HG02884 (cell line): ENCODE data around the gene CBX2.
"Not testable (repeated sequence)": the region's sequence is repeated elsewhere in the genome, so short reads cannot be mapped to it uniquely, and the experiment has no call there.

Source experiments
- ATAC-seq: cut with Tn5 transposase; IDR thresholded peaks from one replicate; pipeline ENCODE4 v1.9.1; 2021; ENCODE audit warnings: mild to moderate bottlenecking, moderate library complexity; ENCODE audit not compliant: unreplicated experiment

Gene CBX2

DNA sequence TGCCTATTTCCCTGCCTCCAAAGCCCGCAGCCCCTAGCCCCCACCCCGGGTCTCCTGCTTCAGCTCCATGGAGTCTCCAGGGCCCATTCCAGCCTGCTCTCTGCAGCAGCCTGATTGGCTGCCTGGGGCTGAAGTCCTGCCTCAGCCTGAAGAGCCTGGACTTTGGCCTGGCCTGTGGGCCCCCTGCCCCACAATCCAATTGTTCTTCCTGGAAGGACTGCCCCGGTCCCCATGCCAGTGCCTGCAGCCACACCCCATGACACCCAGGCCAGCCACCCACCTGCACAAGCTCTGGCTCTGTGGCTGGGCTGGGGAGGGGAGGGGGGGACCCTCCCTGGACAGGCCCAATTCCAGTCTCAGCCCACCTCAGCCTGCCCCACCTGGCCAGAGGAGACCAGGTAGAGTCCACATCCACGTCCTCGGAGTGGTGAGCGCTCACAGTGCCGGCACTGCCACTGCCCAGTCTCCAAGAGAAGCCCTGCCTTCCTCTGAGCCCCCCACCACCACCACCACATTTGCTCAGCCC lies 34.9 kb upstream of the CBX2 start:
- ATAC-seq, result no peak

- ATAC-seq, result no peak
Observed at GRCh38 chr17:79743614-79744013, 34.3 kb upstream of the CBX2 start.

- no peak for ATAC-seq
Observed at GRCh38 chr17:79745641-79746105, 32.3 kb upstream of the CBX2 start.

DNA sequence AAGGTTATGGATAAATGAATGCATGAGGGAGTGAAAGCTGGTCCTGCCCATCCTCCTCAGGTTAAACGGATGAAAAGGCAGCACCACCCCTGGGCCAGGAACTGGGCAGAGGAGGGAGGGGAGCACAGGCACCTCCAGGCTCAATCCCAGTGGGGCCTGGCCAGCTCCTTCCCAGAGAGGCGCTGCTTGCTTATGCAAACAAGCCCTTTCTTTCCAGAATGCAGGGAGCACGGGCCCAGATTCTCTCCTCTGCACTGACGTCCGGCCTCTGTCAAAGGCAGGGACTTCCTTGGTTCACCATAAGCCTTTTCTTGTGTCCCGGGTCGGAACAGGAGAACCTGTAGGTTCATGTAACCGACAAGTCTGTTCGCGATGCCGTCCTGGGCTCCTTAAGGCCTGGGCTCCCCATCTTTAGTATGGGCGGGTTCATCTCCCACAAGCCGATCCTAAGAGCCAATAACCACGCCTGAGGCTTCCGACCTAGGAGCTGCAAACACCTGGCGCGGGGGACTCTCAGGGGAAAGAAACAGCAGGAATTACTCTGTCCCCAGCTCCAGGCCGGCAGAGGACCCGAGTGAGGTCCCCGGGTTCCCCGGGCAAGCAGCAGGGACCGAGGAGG lies 30.9 kb upstream of the CBX2 start:
- no peak for ATAC-seq

GRCh38 chr17:79747508-79748294 lies 30.2 kb upstream of the CBX2 start:
- ATAC-seq, result no peak

DNA sequence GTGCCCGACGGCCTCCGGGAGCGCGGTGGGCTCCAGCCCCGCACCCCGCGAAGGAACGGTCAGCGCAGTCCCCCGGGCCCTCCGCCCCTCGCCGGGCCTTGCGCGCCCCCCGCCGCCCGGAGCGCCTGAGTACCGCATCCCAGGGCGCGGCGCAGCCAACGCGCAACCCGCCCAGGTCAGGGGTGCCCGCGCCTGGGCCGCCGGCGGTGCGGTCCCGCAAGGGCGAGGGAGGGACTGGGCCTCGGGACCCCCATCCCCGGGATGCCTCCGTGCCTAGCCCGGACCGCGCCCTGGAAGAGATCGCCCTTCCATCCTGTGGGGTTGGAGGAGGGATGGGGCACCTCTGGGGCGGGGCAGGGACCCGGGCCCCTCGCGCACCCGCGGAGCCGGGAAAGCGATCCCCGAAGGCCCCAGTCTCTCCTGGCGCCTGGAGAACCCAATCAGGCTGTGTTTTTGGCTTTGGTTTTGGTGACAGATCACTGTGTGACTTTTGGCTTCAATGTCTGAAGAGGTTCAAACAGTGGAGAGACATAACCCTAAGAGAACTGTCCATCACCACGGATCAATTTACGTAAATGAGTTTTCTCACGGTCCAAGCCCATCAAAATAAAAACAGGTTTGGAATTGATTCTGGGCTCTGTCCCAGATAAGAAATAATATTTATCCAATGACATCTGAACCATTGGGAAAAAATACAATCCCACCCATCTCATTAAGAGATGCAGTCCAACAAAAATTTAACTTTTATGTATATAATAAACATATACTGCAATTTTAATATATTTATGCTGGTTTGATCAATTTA lies 29.5 kb upstream of the CBX2 start:
- no peak for ATAC-seq

GRCh38 chr17:79749156-79749815 lies 28.7 kb upstream of the CBX2 start:
- ATAC-seq, result no peak

DNA sequence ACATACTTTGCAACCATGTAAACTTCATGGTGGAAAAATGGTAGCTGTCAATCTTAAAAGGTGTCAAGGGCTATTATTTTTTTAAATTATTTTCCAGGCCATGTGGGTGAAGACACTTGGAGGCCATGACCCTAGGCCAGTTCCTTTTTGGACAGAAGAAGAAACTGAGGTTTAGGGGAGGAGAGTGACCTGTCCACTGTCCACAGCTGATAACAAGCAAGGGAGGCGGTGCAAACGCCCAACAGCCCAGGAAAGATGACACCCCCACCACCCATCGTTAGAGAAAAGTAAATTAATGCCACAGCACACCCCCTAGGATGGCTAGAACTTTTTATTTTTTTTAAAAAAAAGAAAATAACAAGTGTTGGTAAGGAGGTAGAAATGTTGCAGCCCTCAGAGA lies 28.0 kb upstream of the CBX2 start:
- ATAC-seq, result no peak

DNA sequence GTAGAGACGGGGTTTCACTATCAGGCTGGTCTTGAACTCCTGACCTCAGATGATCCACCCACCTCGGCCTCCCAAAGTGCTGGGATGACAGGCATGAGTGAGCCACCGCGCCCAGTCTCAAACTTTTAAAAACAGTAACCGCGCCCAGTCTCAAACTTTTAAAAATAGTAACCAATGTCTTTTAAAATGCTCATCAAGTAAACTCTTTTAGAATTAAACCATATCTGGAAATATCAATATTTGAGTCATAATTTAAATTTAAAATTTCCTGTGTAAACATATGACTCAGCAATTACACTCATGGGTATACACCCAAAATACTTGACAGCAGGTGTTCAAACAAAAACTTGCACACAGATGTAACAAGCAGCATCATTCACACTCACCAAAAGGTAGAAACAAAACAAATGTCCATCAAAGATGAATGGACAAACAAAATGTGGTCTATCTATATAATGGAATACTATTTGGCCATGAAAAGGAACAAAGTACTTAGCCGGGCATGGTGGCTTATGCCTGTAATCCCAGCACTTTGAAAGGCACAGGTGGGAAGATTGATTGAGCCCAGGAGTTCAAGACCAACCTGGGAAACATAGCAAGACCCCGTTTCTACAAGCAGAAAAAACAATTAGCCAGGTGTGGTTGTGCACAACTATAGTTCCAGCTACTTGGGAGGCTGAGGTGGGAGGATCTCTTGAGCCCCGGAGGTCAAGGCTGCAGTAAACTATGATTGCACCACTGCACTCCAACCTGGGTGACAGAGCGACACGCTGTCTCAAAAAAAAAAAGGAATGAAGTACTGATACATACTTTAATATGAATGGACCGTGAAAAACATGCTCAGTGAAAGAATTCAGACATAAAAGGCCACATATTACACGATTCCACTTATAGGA lies 27.1 kb upstream of the CBX2 start:
- ATAC-seq, result no peak

DNA sequence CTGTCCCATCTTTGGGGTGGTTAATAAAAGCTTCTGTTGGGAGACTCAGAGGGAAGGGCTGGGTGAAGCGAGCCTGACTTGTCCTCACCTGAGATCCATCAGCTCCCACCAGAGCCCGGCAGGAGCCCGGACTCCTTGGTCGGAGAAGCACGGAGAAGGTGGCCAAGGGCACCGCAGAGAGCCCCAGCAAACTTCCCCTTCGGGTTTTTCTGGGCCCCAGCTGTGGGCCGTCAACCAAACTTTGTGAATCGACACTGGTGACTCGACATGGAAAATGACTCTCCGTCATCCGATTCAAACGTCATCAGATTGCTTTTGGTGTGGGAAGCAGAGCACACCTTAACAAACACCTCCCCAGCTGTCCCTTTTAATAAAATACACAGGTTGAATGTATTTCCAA lies 25.8 kb upstream of the CBX2 start:
- ATAC-seq, result no peak

- ATAC-seq, result no peak
Observed at GRCh38 chr17:79754370-79754769, 23.6 kb upstream of the CBX2 start.

GRCh38 chr17:79754903-79755302 lies 23.0 kb upstream of the CBX2 start:
- not testable (repeated sequence) for ATAC-seq

DNA sequence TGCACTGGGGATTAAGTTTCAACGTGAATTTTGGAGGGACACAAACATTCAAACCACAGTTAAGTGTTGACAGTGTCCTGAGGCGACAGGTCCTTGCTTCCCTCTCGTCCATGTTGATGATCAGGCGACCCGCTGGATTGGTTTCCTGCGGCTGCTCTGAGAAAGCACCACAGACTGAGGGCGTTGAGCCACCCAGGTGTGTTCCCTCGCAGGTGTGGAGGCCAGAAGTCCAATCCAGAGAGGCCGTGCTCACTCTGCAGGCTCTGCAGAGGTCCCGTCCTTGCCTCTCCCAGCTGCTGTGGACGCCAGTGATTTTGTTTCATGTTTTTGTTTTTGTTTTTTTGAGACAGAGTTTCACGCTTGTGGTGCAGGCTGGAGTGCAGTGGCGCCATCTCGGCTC lies 22.4 kb upstream of the CBX2 start:
- no peak for ATAC-seq

DNA sequence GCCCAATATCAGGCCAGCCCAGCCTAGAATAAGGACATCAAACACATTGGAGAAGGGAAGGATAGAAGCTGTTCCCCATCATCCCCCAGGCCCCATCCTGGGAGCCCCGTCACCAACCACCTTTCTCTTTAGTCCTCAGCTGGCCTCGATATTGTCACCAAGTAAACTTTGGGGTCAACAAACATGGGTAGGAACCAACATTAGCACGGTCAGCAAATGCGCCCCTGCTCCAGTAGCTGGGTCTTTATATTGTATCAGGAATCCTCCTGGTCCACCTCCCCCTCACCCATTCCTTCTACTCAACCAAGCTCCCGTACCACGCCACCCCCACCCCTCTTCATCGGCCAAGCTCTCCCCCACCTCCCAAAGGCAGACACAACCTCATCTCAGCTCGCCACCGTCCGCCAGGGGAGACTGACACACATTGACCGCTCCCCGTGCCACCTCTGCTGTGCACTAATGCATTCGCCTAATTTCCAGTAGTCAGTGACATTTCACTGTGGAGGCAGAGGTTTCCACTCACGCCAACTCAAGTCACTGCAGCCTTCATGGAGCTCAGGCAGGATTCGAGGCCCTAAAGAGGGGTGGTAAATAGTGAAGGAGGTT lies 20.7 kb upstream of the CBX2 start:
- ATAC-seq, result no peak

- ATAC-seq, result no peak
Observed at GRCh38 chr17:79758271-79758670, 19.7 kb upstream of the CBX2 start.

GRCh38 chr17:79760197-79760906 lies 17.6 kb upstream of the CBX2 start:
- ATAC-seq, result no peak

- ATAC-seq, result no peak
Observed at GRCh38 chr17:79761894-79762589, 15.9 kb upstream of the CBX2 start.

DNA sequence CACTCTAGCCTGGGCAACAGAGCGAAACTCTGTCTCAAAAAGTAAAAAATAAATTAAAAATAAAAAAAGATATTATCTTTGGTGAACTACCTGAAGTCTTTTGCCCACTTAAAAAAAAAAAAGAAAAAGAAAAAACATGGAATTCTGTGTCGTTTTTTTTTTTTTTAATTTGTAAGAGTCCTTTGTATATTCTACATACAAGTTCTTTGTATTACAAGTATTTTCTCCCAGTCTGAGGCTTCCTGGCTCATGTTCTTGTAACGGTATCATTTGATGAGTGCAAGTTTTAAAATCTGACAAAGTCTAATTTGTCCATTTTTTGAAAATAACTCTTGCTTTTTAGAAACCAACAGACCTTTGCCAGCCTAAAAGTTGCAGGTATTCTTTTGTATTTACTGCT lies 12.2 kb upstream of the CBX2 start:
- ATAC-seq, result no peak
